GM18867 (cell line): ENCODE results near the gene ME3.

ENCODE experiments used
- ATAC-seq: cut with Tn5 transposase; IDR thresholded peaks from one replicate; pipeline ENCODE4 v1.9.1; 2021; ENCODE audit warnings: mild to moderate bottlenecking, moderate library complexity; ENCODE audit not compliant: unreplicated experiment

ME3 gene

DNA sequence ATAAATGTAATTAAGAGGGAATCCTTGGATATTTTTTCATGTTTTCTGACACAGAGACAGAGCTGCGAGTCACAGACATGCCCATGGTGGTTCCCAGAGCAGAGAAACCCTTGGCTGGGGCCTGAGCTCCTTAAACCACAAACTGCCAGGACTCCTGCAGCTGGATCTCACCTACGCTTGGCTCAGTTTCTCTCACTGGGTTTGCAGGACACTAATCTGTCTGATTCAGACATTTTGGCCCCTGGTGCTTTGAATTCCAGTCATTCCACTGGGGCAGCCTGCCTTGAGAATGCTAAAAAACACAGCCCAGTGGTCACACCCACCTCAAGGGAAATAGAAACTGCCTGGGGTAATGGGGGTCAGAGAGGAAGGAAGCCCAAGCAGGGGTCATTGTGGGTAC, 175.1 kb downstream of the ME3 start:
- no peak for ATAC-seq

DNA sequence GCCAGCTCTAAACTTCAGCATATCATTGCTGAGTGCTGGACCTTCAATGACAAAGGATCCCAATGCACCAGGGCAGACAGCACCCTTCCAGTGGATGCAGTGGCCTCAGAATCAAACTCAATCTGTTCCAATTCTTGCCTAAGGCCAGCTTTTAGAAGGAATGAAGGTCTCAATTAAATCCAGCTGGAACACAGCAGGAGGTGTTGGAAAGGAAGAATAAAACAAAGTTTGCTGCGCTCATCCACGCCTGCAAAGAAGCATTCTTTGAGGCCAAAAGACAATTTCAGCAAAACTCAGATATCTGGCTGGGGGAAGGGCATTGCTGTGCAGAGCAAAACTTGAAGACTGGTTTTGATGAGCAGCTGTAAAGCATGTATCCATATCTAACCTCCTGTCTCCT, 177.1 kb downstream of the ME3 start:
- ATAC-seq, result no peak

DNA sequence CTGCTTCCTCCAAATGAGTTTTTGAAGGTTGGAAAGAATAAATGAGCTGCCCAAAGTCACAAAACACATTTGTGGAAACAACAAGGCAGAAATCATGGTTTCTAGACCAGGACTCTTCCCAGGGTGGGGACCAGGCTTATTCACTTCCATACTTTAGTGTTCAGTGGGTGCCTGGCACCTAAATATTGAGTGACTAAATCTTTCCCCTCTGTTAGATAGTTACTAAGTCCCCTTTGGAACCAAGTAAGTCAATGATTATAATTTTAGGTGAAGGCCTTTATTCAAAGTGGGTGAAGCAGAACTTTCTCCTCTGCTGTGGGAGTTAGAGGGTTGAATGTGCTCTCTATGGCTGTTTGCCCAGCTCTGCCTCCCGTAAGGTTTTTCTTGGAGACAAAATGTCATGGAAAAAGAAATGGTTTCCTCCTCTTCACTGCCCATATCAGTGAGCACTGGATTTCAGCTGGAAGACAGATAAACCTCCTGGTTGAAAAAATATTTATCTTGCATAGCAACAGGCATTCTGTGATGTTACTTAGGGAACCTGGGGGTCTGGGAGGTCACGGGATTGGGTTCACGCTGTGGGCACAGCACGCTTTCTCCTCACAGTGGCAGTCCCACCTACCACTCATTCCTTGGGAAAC, 179.9 kb downstream of the ME3 start:
- ATAC-seq, result no peak

DNA sequence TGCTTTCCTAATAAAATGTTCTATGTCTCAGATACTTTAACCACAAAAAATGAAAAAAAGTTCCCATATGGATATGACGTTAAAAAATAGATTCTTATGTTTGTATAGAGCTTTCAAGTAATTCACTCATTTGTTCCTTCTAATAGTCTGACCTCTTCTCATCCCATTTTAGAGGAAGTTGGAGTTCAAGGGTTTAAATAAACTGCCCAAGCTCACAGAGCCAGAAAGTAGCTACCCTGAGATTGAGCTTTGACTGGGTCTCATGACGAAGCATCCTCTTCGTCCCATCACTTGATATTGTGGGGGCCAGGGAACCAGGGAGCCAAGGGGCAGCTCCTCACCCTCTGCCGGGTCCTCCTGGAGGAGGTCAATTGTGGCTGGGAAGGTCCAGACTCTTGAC, 181.4 kb downstream of the ME3 start:
- no peak for ATAC-seq

DNA sequence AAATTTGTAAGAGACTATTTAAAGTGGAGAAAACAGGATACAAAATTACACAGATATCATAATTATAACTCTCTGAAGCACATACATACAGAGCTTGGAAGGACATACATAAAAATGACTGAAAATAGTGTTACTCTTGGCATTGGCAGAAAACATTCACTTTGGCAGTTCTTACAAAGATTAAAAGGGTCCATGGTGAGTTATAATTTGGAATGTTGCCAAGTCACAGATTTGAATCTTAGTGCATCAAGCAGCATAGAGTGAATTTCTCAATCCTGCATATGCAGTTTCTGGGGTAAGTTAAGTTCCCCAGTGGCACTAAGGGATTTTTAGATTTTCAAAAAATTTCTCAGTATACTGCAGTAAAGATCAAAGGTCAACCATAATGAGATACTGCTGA, 181.8 kb downstream of the ME3 start:
- no peak for ATAC-seq

DNA sequence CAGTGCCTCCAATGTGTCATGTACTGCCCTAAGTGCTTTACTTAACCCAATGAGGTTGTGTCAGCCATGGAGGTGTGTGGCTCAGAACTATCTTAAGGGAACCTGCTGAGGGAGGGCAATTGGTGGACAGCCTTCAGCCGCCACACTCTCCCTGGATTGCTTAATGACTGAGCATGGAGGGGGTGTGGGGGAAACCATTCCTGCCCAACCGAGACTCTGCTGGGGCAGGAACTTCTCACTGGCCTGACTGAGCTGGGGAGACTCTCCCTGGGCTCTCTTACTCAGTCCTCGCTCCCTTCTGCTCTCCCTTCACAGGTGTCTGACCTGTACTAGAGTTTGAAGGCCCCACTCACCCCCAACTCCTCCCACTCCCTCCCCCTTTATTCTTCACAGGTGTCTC, 183.0 kb downstream of the ME3 start:
- no peak for ATAC-seq

DNA sequence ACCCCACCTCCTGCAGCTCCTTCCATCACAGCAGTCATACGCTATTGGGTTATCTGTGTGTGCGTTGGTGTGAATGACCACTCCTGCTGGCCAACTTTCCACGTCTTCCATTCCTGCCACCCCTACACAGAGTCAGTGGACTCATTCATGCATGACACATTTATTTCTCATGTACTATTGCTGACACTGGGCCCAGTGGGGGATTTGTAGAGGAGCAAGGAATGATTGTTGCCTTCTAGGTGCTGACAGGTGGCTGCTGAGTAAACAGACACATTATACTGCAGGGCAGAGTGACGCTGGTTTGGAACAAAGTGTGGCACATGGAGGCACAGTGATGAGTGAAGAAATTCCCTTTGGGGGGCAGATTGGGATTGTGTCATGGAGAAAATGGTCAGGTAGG, 183.9 kb downstream of the ME3 start:
- no peak for ATAC-seq

DNA sequence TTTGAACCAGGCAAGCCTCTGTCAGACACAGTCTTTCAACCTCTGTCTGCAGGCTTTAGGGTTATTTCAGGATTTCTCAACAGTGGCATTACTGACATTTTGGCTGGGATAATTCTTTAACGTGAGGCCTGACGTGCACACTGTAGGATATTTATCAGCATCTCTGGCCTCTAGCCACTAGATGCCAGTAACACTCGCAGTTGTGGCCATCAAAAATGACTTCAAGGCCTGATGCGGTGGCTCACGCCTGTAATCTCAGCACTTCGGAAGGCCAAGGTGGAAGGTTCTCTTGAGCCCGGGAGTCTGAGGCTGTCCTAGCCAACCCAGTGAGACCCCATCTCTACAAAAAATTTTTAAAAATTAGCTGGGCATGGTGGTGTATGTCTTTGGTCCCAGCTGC, 184.7 kb downstream of the ME3 start:
- no peak for ATAC-seq

DNA sequence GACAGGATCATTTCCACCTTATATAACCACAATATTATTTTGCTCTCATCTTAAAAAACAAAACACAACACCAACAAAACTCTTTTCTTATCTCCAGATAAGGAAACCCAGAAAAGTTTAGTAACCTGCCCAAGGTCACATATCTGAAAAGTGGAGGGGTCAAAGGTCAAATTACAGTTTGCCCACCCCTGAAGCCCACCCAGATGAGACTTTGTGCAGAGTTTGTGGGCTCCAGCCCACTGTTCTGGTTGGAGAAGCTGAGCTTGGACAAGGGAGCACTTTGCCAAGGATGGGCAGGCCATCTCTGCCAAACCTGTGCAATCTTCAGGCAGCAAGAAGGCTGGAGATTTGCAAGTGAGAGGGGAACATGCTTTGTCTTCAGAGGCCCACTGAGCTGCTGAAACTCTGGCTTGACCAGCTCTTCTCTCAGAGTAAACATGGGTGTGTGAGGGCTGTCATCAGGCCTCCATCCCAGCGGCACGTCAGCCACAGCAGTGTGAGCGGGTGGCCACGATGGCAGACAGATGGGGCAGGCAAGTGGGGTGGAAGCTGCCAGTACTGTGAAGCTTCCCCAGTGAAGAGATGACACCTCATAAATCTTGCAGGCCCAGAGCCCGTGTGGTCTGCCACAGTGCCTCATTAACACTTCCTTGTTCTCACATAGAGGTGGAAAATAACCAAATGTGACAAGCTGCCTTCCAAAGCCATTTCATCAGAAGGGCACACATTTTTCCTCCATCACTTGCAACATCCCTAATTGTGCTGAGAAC, 186.0 kb downstream of the ME3 start:
- ATAC-seq, result peak; percentile 91

DNA sequence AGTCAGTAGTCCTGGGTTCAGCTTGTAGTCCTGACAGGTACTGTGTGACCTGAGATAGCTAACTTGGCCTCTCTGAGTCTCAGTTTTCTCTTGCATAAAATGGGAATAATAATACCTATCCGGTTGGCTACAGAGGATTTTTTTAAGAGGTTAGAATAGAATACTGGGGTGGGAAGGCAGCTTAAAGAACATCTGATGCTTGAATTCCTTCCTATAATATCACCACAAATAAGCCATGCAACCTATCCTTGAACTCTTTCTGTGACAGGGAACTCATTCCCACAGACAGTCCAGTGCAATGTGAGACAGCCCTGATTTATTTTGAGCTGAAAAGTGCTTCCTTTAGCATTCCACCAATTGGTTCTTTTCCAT, 187.6 kb downstream of the ME3 start:
- ATAC-seq, result no peak

DNA sequence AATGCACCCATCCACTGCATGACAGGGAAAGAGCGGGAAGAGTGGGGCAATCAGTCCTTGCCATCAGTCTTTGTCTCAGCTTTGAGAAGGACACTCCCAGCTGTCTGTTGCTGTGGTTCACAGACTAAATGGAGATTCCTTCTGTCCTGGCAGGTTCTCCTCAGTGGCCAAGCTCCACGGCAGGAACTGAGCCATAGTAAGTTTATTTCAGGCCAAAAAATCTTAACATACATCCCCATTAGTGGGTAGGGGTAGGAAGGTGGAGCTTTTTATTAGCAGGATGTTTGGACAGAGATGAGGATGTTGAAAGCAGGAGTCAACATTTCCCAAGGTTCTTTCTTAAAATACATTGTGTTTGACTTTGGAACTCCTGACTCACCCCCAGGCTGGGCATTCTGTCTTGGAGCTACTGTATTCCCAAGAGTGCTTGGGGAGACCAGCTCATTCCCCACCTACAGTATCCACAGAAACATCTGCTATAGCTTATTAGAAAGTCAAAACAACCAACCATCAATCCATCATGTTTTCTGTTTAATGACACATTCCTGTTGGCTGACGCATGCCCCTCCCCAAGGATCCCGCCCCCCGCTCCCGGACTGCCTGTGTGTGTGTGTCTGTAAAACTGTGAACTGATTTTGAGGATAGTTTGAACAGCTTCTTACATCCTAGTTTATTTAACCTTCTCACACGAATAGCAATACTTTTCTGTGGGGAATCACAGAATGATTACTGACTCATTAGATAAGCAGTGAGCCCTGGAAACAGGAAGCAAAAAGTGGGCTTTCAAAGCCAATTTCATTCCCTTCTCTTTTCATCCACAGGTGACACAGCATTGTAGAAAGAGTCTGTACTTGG, 188.2 kb downstream of the ME3 start:
- ATAC-seq, result no peak

DNA sequence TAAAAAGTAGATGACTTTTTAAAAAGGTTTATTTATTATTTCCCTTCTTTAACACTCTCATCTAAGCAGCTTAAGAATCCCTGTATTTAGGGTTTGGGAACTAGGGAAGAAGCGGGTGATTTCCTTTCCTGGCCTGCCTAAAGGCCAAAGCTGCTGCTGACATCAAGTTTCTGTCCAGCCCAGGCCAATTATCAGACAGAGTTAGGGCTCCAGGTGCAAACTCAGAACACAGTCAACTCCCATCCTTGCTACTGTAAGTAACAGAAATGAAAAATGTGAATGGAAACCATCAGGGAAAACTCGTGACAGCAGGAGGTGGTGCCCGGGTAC, 188.8 kb downstream of the ME3 start:
- no peak for ATAC-seq

DNA sequence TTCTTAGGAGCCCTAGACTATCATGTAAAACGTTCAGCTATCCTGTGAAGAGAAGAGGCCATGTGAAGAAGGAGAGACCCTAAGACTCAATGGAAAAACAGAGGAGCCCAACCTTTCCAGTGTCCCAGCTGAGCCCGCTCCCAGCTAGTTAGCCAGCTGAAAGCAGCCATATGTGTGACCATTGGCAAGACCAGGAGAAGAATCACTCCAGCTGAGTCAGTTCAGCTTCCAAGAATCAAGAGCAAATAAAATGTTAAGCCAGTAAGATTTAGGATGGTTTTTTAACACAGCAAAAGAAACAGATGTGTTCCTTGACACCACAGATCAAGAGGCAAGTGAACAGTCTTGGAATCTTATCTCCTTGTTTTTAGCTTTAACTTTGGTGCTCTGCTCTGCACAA, 189.7 kb downstream of the ME3 start:
- ATAC-seq, result no peak

DNA sequence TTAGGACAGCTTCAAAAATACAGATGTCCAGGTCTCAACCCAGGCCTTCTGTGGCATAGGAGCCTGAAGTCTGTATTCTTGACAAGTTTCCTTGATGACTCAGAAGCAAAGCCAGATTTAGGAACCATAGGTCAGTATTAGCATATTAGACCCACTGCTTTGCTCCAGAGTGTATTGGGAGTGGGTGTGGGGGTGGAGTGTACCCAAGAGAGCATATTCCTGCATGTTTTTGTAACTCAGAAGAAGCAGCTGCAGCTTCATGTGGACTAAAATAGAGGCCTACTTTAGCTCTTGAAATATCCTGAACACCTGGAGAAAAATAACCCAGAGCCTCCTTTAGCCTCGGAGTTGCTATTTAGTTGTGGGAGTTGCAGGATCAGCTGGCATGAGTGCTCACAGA, 191.0 kb downstream of the ME3 start:
- ATAC-seq, result no peak

DNA sequence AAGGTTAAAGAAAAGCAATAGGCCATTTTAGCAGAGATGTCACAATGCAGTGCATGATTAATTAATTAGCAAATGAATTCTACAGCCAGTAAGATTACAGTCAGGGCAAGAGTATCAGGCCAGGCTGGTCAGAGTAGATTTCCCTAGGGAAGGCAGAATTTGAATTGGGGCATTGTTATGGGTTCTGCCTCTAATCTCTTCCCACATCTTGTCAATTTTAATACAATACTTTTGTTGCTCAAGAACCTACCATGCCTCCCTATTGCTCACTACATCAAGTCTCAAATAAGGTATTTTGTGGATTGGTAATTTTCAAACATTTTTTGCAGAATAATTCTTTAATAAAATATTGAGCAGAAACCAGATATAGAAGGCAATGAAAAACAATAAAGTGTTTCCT, 194.1 kb downstream of the ME3 start:
- no peak for ATAC-seq

DNA sequence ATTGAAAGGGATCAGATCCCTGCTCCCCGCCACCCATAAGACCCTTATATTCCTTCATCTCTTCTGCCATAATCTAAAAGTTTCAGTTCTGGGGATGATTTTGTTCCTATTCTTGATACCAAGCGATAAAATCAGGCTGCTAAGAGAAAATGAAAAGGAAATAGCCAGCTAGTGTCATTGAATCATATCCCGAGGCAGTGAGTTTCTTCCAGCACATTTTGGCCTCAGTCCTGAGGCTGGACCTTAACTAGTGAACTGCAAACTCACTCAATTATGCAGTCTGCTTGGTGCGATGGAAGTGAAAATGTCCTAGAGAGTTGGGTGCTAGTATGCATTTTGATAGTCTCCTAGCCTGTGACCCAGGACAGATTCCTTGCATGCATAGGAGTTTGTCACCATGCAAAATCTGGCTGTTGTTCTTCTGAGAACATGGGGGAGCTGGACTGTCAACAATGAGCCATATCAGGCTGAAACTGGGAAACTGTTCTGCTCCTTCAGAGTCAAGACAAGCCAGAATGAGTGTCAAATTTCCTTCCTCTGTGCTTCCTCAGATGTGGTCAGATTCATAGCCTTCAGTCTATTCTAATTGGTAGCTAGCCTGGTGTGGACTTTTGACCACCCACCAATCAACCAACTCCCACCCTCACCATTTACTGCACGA, 194.8 kb downstream of the ME3 start:
- ATAC-seq, result no peak

DNA sequence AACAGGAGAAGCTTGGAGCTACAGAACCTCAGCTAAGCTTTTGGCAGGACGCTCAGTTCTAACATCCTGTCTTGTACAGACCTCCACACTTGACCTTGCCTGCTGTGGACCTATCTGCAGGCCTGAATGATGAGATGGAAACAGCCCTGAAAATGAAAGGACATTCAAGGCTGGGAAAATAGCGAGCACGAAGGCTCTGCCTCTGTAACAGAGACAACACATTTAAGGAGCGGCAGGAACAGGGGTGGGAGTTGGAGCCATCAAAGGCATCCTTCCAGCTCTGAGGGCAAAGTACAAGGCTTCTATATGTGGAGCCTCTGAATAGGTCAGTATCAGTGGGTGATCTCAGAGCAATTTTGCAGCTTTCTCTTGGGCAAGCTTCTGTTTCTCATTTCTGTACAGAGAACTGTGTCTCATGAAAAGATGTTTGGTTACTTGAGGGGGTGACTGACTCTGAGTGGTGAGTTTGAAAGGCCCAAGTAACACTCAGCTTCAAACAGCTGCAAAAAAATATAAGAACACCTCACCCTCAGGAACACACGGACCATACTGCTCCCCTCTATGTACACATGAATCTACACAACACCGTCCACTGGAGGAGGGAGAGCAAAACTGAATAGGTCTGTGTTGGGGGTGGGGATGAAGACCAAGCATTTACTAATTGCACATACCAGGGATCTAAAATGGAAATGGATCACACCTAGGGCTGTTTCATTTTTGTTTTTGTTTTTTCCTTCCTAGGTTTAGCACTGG, 196.1 kb downstream of the ME3 start:
- ATAC-seq, result no peak

DNA sequence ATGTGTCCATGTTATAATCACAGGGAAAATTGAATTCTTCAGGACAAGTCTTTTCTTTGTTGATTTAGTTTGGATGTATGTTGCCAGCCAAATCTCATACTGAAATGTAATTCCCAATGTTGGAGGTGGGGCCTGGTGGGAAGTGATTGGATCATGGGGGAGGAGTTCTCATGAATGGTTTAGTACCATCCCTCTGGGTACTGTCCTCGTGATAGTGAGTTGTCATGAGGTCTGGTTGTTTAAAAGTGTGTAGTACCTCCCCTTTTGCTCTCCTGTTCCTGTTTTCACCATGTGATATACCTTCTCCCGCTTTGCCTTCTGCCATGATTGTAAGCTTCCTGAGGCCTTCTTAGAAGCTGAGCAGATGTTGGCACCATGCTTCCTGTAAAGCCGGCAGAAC, 197.4 kb downstream of the ME3 start:
- no peak for ATAC-seq

DNA sequence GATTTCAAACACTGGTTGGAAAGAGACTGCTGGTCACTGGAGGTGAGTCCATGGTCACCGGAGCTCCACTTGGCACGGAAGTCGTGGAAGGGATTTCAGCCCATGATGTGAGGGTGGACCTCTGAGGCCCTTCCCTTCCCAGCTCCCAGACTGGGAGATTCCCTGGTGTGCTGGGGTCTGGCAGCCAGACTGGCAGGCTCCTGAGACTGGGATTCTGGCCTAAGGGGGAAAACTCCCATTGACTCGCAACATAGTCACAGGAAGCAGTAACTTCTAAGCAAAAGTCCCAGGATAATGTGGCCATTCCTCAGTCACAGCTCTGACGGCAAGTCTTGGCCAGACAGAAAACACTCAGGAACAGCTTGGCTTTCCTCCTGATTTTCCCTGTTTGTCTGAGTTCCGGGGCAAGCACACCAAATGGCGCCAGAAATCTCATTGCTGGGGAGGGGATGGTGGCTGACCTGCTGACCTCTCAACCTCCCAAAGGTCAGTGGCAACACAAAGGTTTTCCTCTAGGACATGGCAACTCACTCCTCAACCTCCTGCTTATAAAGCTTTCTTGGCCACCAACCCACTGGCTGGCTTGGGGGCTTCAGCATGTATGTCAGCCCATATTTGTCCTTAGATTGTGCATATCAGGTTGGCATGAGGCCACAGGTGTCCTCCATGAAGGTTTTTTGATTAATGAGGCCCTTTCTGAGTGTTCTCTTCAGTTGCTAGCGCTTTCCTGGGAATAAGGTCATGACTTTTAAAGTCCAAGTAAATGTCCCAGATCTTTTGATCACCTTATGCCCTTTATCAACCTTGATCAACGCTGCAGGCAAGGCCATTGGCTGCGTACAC, 198.2 kb downstream of the ME3 start:
- no peak for ATAC-seq
